GM21786 (cell line): Measurements from ENCODE around the gene NIP7.
"Not testable (repeated sequence)": the region's sequence is repeated elsewhere in the genome, so short reads cannot be mapped to it uniquely, and the experiment has no call there.

Source experiments
- ATAC-seq: cut with Tn5 transposase; IDR thresholded peaks from one replicate; pipeline ENCODE4 v1.9.1; 2021; ENCODE audit not compliant: unreplicated experiment

Gene NIP7

DNA sequence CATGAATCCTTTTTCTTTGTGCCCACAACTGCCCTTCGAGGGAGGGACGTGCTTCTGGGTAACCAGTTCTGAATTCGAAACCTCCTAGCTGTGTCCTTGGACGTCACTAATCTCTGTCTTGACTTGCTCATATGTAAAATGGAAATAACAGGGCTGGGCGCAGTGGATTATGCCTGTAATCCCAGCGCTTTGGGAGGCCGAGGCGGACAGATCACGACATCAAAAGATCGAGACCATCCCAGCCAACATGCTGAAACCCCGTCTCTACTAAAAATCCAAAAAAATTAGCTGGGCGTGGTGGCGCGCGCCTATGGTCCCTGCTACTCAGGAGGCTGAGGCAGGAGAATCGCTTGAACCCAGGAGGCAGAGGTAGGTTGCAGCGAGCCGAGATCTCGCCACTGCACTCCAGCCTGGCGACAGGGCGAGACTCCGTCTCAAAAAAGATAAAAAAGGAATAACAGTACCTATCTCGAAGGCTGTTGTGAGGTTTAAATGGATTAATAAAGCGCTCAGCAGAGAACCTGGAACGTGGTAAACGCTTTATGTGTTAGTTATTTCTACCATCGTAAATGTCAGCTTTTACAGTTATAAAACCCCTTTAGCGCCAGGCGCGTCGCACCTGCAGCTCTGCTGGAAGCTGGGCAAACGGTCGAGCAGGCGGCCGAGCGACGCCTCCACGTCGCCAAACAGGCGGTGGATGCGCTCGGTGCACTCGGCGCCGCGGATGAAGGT is 849 bp upstream of the NIP7 start:
- ATAC-seq = no peak

DNA sequence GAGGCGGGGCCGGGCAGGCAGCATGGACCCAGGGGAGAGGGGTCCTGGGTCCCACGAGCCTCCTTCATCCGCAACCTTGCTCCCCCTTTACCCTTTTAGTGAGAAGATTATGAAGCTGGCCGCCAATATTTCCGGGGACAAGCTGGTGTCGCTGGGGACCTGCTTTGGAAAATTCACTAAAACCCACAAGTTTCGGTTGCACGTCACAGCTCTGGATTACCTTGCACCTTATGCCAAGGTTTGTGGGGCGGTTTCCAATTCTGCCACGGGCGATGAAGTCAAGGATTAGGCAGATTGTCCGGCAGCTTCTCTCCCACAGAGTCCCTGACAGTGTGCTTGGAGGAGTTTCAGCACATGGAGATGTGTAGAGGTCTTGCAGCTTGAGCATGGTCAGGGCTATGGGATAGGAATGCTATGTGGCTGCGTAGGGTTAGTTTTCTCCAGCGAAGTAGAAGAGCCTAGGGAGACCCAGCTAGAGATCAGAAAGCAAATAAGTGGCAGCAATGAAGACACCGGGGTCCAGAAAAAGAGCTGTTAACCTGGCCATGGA is 598 bp downstream of the NIP7 start:
- ATAC-seq = no peak

DNA sequence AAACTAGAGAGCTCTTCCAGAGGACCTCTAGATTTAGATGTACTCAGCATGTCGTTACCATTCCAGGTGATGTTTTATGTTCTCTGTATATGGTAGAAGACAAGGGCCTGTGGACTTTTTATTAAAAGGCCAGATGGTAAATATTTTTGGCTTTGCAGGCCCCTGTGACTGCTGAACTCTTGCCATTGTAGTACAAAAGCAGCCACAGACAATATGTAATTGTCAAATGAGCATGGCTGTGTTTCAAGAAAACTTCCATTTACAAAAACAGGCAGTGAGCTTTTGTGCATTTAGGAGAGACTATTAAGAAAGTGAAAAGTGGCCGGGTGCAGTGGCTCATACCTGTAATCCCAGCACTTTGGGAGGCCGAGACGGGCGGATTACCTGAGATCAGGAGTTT is 4.6 kb downstream of the NIP7 start:
- no peak for ATAC-seq

DNA sequence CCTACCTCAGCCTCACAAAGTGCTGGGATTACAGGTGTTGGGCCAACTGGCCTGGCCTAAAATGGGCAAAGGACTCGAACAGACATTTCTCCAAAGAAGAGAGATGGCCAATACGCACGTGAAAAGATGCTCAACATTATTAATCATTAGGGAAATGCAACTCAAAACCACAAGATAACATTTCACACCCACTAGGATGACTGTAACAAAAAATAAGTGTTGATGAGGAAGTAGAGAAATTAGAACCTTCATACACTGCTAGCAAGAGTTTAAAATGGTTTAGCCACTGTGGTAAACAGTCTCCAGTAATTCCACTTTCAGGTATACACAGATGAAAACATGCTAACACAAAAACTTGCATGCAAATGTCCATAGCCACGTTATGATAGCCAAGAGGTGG is 6.4 kb downstream of the NIP7 start:
- no peak for ATAC-seq

DNA sequence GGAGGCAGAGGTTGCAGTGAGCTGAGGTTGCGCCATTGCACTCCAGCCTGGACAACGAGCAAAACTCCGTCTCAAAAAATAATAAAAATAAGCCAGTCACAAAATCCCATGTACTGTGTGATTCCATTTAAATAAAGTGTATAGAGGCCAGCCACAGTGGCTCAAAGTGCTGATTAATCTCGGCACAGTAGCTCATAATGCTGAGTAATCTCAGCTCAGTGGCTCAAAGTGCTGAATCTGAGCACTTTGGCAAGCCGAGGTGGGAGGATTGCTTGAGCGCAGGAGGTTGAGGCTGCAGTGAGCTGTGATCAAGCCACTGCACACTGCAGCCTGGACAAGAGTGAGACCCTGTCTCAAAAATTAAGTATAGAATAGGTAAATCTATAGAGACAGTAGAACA is 7.1 kb downstream of the NIP7 start:
- ATAC-seq = no peak

DNA sequence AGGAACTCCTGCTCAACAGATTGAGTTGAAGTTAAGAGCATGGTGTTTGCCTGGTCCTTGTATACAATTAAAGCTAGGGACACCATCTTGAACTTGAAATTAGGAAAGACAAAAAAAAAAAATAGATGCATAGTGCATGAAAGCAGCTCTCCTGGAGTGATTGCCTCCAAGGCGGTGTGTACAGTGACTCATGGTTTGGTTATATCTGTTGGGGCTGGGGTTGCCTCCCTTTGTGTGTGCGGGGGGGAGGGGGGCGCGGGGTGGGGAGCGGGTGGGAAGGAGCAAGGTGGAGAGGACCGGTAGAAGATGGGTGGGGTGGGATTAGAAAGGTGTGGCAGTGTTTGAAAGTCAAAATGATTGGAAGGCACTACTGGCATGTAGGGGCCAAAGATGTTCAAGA is 8.7 kb downstream of the NIP7 start:
- no peak for ATAC-seq

DNA sequence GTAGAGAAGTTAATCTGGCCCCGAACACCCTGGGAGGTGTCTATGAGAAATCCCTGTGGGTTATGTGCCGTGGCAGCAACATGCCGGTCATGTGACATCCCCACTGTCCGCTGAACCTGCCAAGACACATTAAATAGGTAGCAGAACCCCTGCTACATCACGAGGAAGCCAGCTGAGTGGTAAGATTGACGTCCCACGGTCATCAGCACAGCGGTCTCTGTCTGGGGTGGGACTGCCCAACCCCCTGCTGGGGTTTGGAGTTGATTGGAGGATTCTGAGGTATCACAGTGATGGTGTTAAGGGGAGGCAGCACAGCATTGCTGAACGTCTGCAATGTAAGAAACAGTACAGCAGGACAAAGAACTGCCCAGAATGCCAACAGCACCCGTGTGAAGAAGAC is 10.0 kb downstream of the NIP7 start:
- no peak for ATAC-seq

DNA sequence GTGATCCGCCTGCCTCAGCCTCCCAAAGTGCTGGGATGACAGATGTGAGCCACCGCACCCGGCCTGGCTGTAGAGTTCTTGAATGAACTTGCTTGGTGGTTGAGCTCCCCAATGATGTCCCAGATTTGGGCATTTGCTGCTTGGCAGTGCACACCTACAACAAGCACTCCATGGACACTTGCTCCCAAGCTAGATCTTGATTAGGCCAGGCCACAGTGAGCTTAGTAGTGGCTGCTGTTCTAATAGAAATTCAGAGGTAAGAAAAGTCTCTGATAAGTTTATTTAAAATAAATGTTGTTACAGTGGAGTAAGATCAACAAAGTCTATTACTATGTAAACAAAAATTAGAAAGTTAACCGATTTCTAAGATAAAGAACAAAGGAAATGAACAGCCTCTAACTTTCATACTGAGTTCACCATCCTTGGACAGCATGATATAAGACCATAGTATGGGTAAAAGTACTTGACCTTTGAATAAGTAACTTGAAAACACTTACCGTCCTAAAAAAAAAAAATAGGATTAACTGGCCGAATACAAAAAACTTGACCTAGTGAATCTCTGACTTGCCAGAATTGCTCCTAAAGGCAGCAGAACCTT is 11.1 kb downstream of the NIP7 start:
- no peak for ATAC-seq

DNA sequence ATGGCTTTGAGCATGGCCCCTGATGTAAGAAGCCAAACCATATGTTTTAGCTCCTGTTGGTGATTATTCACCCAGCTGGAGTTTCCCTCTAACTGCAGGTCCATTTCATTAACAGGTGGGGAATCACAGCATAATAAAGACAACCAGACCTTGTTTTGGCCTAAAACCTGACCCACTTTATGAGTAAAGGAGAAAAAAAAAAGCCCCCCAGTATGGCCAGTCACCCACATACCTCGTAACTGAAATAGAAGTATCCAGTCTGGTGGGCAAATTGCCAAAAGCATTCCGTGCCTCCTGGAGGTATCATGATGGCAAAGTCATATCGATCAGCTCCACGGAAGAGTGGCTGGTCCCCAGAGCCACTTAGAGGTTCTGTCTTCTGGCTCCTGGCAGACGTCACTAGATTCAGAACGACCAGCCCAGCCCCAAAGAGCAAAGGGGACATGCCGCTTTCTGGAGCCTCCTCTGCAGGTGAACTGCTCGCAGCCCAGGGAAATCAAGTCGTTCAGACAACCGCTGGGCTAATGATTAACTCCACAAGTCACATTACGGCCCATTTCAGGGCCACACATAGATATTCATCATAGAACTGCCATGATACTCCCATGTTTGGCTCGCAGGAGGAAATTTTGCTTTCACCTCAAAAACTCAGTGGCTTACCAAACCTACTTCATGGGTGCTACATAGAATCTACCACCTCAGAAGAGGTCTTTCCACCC is 11.9 kb downstream of the NIP7 start, which contains the start of gene TMED6:
Gene TMED6, minus strand, starts transcription at position 478 of the 719 bp plus-strand sequence. Its CDS starts 33 bp downstream, at position 445.
- no peak for ATAC-seq

DNA sequence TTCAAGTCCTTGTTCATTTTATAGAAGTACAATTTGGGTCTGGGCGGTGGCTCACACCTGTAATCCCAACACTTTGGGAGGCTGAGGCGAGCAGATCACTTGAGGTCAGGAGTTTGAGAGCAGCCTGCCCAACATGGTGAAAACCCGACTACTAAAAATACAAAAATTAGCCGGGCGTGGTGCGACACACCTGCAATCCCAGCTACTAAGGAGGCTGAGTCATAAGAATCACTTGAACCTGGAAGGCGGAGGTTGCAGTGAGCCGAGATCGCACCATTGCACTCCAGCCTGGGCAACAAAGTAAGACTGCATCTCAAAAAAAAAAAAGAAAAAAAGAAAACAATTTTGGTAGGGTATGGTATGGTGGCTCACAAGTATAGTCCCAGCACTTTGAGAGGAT is 20.5 kb downstream of the NIP7 start:
- ATAC-seq = not testable (repeated sequence)

DNA sequence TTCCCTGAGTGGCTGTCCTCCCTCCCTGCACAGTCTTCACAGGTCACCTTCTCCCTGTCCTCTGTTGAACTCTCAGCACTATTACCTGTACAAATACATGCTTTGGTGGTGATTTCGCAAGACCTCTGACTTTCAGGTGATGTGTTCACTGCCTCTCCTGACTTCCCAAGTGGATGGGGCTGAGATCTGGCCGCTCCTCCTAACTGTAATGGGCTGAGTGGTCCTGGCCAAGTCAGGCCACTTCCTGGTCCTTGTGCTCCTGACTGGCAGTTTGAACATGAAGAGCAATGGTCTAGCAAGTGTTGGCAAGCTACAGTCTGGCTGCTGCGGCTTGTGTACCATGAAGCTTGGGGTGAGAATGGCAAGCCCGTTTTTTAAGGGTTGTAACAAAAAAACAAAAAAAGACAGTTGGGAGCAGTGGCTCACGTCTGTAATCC is 23.7 kb downstream of the NIP7 start:
- ATAC-seq = no peak

DNA sequence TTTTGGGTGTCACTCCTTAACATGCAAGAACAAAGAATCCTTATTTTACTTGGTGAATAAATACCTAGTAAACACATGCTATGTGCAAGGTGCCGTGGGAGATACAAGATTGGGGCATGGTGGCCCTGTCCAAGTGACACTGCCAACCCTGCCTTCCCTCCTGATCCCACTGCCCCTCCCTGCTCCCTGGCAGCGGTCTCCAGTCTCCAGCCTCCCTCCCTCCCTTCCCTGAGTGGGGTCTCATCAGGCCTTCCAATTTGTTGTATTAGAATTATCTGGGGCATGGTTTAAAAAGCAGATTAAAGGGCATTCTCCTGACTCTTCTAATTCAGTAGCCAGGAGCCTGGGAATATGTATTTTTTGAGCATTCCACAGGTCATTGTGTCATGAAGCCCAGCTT is 24.5 kb downstream of the NIP7 start:
- no peak for ATAC-seq

DNA sequence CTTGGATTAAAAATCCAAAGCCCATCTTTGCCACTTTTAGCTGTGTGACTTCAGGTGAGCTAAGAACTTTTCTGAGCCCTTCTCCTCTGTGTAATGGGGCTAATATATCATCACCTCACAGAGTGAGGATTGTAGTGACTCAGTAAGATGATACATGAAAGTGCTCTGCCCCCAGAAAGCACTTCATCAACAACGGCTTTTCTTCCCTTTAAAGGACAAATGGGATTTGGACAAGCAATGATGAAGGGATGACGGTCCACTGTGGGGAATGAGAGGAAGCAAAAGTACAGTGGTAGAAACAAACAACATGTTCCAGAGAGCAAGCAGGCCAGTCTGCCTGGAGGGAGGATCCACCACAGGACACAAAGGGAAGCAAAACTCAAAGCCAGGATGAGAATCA is 26.3 kb downstream of the NIP7 start:
- ATAC-seq = no peak

DNA sequence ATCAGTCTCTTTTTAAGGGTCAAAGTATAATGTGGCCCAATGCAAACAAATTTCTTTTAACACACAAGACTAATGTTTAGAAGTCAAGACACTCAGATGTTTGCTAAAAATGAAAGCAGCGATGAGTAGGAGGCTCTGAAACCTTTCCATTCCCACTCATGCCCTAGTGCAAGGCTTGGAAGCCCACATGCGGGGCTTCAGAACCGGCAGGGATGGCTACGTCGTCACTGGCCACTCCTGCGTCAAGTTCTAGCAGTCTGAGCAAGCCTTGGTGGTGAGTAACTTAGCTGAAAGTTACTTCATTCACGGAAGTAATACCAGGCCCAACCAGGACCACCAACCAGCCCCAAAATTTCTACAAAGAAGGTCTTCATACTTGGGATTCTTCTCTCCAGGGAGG is 26.9 kb downstream of the NIP7 start:
- no peak for ATAC-seq

DNA sequence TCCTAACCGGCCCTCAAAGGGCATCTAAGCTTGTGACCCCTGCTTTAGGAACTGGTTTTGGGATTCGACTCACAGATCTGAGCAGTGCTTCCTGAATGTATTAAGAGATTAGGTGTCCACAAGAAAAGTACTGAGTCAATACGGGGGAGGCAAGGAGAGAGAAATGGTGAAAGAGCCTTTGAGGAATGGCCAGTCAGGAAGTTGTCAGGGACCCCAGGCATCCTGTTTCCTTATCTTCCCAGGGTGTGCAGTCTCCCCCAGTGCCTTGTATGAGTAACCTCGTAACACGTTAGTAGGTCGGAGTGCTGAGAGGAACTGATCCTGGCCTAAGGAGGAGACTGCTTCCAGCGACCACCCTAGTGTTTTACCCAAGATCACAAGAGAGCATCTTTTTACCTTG is 28.4 kb downstream of the NIP7 start:
- ATAC-seq = no peak

DNA sequence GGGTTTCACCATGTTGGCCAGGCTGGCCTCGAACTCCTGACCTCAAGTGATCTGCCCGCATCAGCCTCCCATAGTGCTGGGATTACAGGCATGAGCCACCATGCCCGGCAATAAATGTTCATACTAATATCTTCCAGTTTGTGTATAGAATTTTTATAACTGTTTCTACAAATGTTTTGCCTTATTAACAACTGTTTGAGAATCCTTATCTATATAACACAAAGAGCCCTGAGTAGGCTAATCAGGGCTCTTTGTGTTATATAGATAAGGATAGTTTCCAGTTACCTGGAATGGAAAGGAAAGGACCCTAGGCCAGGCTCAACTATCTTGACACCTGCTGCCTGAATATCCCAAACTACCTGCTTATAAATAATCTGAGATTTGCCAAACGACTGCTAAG is 29.3 kb downstream of the NIP7 start:
- ATAC-seq = no peak

DNA sequence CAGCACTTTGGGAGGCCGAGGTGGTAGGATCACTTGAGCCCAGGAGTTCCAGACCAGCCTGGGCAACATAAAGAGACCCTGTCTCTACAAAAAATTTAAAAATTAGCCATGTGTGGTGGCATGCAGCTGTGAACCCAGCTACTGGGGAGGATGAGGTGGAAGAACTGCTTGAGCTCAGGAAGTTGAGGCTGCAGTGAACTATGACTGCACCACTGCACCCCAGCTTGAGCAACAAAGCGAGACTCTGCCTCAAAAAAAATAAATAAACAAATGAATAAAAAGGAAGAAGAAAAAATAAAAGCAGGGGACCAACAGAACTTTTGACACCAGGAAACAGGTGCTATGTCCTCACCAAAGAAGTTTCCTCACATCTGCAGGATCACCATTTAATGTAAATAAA is 32.0 kb downstream of the NIP7 start:
- no peak for ATAC-seq

DNA sequence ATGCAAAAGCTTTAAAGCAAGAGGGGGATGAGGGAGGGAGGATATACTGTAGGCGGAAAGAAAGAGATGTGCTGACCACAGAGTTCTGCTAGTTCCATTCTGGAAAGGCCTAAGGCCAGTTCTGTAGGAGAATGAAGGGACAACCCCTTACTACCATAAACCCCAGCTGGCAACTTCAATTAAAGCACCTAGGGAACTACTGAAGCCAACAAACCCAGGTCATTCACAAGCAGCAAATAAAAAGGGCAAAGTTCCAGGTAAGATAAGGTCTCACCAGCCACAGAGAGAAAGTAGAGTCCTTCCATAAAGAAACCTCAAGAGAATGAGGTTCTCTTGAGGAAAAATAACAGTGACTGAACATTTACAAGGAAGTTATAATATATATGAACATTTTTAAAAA is 33.4 kb downstream of the NIP7 start:
- ATAC-seq = no peak

DNA sequence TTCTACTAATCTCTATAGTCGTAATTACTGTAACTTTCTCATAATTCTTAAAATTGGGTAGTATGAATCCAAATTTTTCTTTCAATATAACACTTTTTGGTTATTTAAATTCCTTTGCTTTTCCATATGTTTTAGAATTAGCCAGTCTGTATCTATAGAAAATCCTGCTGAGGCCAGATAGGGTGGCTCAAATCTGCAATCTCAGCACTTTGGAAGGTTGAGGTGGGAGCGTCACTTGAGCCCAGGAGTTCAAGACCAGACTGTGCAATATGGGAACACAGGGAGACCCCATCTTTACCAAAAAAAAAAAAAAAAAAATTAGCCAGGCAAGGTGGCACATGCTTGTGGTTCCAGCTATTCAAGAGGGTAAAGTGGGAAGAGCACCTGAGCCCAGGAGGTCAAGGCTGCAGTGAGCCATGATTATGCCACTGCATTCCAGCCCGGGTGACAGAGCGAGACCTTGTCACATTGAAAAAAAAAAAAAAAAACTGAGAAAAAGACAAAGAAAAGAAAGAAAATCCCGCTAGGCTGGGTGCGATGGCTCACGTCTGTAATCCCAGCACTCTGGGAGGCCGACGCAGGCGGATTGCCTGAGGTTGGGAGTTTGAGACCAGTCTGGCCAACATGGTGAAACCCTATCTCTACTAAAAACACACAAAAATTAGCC is 37.0 kb downstream of the NIP7 start:
- no peak for ATAC-seq

DNA sequence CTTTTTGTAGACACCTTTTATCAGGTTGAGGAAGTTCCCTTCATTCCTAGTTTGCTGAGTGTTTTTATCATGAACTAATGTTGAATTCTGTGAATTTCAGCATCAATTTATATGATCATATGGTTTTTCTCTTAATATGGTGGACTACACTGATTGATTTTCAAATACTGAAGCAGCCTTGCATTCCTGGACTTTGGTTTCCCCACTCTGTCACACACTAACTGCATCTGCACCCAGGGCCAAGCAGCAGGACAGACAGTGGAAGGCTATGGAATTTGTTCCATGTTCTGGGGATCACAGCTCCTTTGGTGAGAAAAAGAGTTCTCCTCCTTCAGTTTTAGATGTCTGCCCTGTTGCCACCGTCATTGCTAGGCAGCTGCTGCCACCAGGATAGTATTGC is 38.5 kb downstream of the NIP7 start:
- ATAC-seq = no peak

DNA sequence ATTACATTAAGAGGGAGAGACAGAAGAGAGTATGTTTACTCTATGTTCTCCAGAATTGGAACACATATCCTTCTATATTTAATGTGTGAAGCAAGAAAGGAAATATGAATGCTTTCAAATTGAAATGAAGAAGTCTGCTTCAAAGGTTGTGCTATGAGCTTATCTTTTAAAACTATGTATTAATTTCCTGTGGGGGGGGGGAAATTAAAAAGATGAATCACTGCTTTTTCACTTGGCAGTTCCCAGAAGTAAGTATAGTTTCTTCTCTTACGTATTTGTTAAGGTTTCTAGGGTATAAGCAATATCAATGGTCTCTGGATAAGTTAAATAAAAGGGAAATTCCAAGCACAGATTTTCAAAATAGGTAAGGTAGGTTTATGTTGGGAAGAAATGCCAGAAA is 39.2 kb downstream of the NIP7 start:
- ATAC-seq = no peak
